ENCODE data around the gene LRMDA.

DNA sequence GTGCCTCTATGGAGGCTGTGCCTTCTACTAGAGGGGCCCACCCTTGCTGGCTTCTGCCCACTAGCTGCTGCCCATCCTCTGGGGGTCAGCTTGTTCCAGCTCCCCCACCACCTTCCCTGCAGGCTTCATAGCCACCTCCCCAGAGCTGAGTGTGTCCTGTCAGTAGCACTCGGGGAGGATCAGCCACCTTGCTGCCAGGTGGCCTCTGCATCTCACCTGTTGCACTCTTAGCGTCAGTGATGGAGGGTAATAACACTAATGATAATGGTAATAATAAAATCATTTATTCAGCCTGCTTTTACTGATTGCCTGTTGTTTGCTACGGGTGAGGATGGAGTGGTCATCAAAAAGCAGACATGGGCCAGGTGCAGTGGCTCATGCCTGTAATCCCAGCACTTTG is 377.6 kb downstream of the LRMDA start:
- TF ChIP-seq SIN3A (IDR thresholded peaks at IDR 0.05; ENCODE audit: low read depth, low read length) (no peak), KDM1A (IDR thresholded peaks at IDR 0.05; ENCODE audit: borderline replicate concordance) (no peak), ZNF217 (IDR thresholded peaks at IDR 0.05) (no peak), POLR2AphosphoS5 (IDR thresholded peaks at IDR 0.05; ENCODE audit: low read length) (no peak), SRF (IDR thresholded peaks at IDR 0.05; ENCODE audit: low read depth in 2 of 2, low read length in 2 of 2) (no peak), POLR2A (IDR thresholded peaks at IDR 0.05; ENCODE audit: low read depth, low read length) (no peak)
- TF ChIP-seq, protein P1, sequence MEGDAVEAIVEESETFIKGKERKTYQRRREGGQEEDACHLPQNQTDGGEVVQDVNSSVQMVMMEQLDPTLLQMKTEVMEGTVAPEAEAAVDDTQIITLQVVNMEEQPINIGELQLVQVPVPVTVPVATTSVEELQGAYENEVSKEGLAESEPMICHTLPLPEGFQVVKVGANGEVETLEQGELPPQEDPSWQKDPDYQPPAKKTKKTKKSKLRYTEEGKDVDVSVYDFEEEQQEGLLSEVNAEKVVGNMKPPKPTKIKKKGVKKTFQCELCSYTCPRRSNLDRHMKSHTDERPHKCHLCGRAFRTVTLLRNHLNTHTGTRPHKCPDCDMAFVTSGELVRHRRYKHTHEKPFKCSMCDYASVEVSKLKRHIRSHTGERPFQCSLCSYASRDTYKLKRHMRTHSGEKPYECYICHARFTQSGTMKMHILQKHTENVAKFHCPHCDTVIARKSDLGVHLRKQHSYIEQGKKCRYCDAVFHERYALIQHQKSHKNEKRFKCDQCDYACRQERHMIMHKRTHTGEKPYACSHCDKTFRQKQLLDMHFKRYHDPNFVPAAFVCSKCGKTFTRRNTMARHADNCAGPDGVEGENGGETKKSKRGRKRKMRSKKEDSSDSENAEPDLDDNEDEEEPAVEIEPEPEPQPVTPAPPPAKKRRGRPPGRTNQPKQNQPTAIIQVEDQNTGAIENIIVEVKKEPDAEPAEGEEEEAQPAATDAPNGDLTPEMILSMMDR (IDR thresholded peaks at IDR 0.05 in 2 of 3, conservative IDR thresholded peaks at IDR 0.05 in 1 of 3; ENCODE audit: control insufficient read depth in 2 of 3, extremely low read depth in 1 of 3, insufficient read depth in 1 of 3, low read depth in 3 of 3, low read length in 3 of 3) = no peak
- TF ChIP-seq, protein P2, sequence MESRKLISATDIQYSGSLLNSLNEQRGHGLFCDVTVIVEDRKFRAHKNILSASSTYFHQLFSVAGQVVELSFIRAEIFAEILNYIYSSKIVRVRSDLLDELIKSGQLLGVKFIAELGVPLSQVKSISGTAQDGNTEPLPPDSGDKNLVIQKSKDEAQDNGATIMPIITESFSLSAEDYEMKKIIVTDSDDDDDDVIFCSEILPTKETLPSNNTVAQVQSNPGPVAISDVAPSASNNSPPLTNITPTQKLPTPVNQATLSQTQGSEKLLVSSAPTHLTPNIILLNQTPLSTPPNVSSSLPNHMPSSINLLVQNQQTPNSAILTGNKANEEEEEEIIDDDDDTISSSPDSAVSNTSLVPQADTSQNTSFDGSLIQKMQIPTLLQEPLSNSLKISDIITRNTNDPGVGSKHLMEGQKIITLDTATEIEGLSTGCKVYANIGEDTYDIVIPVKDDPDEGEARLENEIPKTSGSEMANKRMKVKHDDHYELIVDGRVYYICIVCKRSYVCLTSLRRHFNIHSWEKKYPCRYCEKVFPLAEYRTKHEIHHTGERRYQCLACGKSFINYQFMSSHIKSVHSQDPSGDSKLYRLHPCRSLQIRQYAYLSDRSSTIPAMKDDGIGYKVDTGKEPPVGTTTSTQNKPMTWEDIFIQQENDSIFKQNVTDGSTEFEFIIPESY (IDR thresholded peaks at IDR 0.05) = no peak
- TF ChIP-seq, protein P3, sequence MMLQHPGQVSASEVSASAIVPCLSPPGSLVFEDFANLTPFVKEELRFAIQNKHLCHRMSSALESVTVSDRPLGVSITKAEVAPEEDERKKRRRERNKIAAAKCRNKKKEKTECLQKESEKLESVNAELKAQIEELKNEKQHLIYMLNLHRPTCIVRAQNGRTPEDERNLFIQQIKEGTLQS (IDR thresholded peaks at IDR 0.05; ENCODE audit: borderline replicate concordance, extremely low read depth, low read depth, low read length) = no peak
- TF ChIP-seq, protein P4, sequence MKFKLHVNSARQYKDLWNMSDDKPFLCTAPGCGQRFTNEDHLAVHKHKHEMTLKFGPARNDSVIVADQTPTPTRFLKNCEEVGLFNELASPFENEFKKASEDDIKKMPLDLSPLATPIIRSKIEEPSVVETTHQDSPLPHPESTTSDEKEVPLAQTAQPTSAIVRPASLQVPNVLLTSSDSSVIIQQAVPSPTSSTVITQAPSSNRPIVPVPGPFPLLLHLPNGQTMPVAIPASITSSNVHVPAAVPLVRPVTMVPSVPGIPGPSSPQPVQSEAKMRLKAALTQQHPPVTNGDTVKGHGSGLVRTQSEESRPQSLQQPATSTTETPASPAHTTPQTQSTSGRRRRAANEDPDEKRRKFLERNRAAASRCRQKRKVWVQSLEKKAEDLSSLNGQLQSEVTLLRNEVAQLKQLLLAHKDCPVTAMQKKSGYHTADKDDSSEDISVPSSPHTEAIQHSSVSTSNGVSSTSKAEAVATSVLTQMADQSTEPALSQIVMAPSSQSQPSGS (IDR thresholded peaks at IDR 0.05; ENCODE audit: low read length) = no peak

All from GM12878 (cell line).